ENCODE measurements around the gene RSPH9.

RSPH9 gene

DNA sequence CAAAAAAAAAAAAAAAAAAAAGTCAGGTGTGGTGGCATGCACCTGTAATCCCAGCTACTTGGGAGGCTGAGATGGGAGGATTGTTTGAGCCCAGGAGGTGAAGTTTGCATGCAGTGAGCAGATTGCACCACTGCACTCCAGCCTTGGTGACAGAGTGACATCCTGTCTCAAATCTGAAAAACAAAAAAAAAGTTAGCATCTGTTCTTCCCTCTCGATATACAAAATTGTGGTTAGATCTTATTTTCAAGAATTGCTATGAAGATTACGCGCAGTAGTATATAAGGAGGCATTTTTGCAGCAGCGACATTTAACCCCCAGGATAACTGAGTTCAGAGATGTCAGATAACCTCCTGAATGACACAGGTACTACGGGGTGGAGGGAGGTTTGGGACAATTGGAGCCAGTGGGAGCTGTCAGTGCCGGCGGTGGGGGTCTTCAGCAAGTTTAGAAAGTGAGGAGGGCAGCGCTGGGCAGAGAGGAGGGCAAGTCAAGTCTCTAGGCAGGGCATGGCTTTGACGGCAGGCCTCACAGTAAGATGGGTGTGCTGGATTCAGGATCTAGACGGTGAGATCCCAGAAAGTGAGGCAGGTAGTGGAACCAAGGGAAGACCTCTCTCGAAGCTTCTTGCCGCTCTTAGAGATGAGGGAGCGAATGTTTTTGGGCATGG is 68.9 kb downstream of the RSPH9 start:
- DNase-seq, result no peak

GRCh38 chr6:43714311-43715055 is 69.6 kb downstream of the RSPH9 start:
- DNase-seq, result peak; percentile 90

DNA sequence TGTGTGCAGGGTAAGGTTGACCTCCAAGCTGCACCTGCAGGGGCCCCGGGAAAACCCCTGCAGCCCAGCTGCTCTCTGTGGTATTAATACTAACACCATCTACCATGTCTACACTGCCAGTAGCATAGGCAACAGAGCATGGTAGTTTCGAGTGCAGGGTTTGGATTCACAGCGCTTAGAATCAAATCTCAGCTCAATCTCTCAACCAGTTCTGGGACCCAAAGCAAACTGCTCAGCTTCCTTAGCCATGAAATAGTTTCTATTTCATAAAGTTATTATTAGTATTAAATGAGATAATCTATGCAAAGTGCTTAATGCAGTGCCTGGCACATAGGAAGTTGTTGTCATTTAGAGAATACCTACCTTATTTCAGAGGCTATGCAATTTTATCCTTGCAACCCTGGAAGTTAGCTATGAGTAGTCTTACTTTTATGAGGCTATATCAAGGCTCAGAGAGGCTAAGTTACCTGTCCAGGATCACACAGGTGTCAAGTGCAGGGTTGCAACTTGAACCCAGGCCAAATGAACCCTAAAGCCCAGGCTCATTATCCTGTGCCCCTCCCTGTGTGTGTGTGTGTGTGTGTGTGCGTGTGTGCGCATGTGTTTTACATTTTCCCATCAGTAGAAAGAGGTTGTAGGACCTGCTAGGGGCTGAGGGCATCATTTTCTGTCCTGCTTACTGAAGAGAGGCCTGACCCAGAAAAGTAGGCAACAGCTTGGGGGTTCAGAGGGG is 70.4 kb downstream of the RSPH9 start:
- no peak for DNase-seq

DNA sequence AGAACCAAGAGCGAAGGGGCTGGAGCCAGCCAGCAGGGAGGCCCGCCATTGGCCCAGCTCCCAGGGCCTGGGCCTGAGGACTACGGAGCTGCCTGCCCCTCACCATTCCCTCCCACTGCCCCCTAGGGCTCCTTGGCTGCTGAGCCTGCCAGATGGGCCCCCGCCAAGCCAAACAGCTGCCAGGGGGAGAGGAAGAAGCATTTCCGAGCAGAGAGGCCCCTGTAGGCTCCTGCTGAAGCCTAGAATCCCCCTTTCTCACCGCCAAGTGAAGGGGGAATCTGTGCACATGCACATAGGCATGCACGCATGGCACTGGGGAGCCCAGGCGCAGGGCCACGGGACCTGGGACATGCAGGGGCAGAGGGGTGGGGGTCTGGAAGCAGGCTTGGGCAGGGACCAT is 71.3 kb downstream of the RSPH9 start:
- DNase-seq, result peak; percentile 79

DNA sequence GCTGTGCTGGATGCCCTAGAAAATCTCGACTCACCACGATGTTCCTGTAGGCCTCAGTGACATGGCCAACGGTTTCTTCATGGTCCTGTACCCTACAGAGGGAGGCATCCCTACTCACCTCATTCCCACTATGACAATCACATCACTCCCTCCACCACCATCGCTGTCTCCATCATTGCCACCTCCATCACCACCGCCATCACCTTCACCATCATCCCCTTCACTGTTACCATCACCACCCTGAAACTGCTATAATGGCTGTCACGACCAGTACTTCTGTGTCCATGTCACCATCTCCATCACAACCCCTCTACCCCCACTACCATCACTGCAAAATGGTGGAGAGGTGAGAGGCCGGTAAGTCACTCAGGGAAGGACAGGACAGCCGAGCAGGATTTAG is 72.6 kb downstream of the RSPH9 start:
- no peak for DNase-seq

GRCh38 chr6:43717822-43718221 is 73.0 kb downstream of the RSPH9 start:
- no peak for DNase-seq

- DNase-seq, result no peak
These were observed 73.7 kb downstream of the RSPH9 start for GRCh38 chr6:43718387-43719105.

DNA sequence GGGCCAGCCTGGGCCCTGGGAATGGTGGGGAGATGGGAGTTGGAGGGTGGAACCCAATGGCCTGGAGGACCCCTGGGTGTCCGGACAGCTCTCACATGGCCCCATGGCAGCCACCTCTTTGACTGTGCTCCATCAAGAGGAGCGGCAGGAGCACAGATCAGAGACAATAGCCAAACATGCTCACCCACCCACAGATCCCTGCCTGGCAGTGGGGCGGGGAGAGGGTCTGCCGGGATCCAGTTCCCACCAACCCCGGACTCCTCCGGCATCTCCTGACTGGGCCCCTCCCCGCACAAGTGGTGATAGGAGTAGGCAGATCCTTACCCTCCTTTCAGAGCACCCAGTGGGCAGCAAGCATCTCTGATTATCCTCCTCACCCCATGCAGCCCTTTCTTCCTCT is 74.7 kb downstream of the RSPH9 start:
- no peak for DNase-seq

GRCh38 chr6:43720999-43721398 is 76.2 kb downstream of the RSPH9 start:
- DNase-seq, result no peak
